Ectodermal cell (in vitro differentiated cells): ENCODE data around the gene NCOA4.
"Not testable (repeated sequence)": the region's sequence is repeated elsewhere in the genome, so short reads cannot be mapped to it uniquely, and the experiment has no call there.

Experiments used
- H3K27ac ChIP-seq: 2 replicates; pipeline ENCODE4 v1.7.0; 2013; ENCODE audit warnings: mild to moderate bottlenecking, low read depth, low read length; ENCODE audit not compliant: insufficient read depth, poor library complexity, severe bottlenecking
- H3K27me3 ChIP-seq: 2 replicates; pipeline ENCODE4 v1.7.0; 2013; ENCODE audit warnings: mild to moderate bottlenecking, low read length; ENCODE audit not compliant: insufficient read depth, control insufficient read depth, poor library complexity, severe bottlenecking
- H3K36me3 ChIP-seq: one replicate; pipeline ENCODE4 v1.7.0; 2013; ENCODE audit warnings: low read length; ENCODE audit not compliant: control insufficient read depth, insufficient read depth
- H3K4me1 ChIP-seq: one replicate; pipeline ENCODE4 v1.7.0; 2013; ENCODE audit warnings: low read length; ENCODE audit not compliant: control insufficient read depth, insufficient read depth
- H3K4me3 ChIP-seq: 2 replicates; pipeline ENCODE4 v1.7.0; 2013; ENCODE audit warnings: low read depth, low read length, control low read depth; ENCODE audit not compliant: insufficient read depth
- H3K9me3 ChIP-seq: 2 replicates; pipeline ENCODE4 v1.7.0; 2013; ENCODE audit warnings: mild to moderate bottlenecking, low read length, moderate library complexity; ENCODE audit not compliant: control insufficient read depth
- WGBS, 2 experiments: methylation state at CpG; one replicate each; pipeline ENCODE4 v1.1.7; 2013; ENCODE audit warnings: missing lambda C conversion rate in 2 of 2; 5-methylcytosine and 5-hydroxymethylcytosine counted together

Gene NCOA4

DNA sequence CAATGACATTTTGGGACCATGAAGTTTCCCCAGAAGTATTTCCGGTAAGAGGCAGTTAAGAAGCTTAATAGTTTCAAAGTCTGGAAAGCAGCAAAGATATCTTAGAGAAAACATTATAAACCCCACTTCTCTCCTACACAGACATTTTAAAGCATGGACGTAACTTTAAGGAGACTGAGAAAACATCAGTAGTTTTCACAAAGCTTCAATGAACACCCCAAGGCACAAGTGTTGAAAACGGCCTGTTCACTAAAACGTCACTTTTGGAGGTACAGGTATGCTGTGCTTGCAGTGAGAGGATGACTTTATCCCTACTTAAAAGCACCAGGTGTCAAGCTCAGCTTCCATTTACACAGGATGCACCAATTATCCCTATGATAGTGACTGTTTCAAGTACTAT is 25.0 kb downstream of the NCOA4 start:
- WGBS, 2 experiments = 88 to 95% methylated on average over 4 of the region's 4 CpGs
- Histone ChIP-seq H3K4me3 (no peak overlapping the region), H3K4me1 (no peaks in the 10 kb centered on the region), H3K27ac (peak overlapping the region; percentile 26), H3K36me3 (peaks cover 40% of the 10 kb centered on the region), H3K9me3 (no peaks in the 10 kb centered on the region), H3K27me3 (no peaks in the 10 kb centered on the region)

DNA sequence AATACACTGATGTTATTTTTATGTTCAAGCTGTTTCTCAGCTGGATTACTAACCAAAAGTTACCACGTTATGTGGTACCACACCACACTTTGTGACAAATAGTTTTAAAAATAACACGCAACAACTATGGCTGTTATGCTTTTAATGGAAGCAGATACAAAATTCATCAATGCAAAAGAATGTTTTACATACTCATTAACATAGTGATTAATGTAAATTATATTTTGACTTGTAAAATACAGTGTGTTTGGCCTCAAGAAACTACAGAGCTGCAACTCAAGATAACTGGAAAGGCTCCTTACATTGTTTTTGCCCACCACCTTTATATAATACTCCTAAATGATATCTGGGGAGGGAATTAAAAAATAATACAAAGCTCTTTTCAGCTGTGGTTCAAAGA is 25.5 kb downstream of the NCOA4 start:
- Histone ChIP-seq H3K9me3 (no peaks in the 10 kb centered on the region), H3K27me3 (no peaks in the 10 kb centered on the region), H3K27ac (no peak overlapping the region), H3K4me3 (no peak overlapping the region), H3K4me1 (no peaks in the 10 kb centered on the region), H3K36me3 (peaks cover 36% of the 10 kb centered on the region)
- WGBS, 2 experiments = 86 to 93% methylated on average over 2 of the region's 2 CpGs

DNA sequence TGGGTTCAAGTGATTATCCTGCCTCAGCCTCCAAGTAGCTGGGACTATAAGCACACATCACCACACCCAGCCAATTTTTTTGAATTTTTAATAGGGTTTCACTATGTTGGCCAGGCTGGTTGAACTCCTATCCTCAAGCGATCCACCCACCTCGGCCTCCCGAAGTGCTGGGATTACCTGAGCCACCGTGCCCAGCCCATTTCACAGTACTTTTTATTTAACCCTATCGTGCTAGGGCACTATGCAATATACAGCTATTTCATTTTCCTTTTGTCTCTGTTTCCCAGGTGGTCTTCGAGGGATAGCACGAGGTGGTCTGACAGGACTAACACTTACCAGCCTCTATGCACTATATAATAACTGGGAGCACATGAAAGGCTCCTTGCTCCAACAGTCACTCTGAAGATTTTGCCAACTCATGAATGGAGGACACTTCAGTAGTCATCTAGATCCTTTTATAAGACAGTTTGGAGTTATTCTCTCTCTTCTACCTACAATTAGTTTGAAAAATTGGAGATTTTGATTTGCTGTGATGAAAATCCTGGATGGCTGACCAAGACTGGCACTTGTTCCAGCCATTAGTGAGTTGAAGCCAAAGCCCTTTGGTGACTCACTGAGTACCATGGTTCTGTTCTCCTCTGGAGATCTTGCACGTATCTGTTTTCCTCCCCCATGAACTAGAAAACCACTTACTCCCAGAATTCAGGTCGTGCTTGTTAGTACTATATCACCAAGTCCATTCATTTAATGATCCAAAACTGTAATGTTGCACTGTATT is 27.3 kb downstream of the NCOA4 start:
- Histone ChIP-seq H3K27me3 (no peaks in the 10 kb centered on the region), H3K4me1 (no peaks in the 10 kb centered on the region), H3K36me3 (peaks cover 36% of the 10 kb centered on the region), H3K27ac (no peak overlapping the region), H3K4me3 (no peak overlapping the region), H3K9me3 (no peaks in the 10 kb centered on the region)
- 93 to 95% methylated on average over 9 of the region's 9 CpGs for WGBS, 2 experiments

DNA sequence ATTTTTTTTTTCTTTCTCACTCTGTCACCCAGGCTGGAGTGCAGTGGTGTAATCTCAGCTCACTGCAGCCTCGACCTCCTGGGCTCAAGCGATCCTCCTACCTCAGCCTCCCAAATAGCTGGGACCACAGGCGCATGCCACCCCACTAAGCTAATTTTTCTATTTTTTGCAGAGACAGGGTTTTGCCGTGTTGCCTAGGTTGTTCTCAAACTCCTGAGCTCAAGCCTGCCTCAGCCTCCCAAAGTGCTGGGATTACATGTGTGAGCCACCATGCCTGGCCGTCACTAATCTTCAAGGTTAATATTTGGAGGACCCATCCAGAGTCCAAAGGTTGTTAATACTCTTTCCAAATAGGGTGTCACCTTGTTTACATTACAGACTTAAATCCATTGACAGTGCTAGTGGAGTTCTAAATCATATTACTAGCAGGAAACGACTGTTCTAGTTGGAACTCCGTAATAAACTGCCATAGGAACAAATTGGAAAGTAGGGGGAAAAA is 28.2 kb downstream of the NCOA4 start:
- 93% methylated on average over 7 of the region's 7 CpGs for WGBS, 2 experiments
- H3K27ac ChIP-seq, H3K9me3 ChIP-seq, H3K4me3 ChIP-seq, H3K4me1 ChIP-seq, H3K27me3 ChIP-seq: not testable (repeated sequence)
- peaks cover 40% of the 10 kb centered on the region for H3K36me3 ChIP-seq

DNA sequence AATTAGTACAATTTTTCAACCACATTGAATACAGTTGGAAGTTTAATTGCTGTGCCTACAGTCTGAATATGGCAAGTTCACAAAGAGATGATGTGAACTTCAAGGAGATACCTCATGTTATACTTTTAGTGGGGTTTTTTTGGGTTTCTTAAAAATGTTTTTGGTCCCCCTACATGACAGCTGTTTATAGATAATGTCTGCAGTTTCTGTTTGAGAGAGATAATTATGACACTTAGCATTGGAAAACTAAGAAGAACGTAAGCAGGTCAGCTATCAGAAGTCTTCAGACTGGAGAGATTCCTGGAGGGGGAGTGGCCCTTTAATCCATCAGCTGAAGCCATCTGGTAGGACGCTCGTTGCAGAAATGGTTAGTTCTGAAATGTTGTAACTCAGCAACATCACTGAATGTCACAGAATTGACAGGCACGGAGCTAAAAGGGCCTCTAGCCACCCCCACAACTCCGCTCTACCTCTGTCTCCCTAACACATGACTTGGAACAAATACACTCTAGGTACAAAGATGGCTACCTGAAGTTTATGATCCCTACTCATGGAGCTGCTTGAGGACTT is 29.2 kb downstream of the NCOA4 start:
- H3K27ac ChIP-seq = no peak overlapping the region
- 93 to 98% methylated on average over 5 of the region's 5 CpGs for WGBS, 2 experiments

DNA sequence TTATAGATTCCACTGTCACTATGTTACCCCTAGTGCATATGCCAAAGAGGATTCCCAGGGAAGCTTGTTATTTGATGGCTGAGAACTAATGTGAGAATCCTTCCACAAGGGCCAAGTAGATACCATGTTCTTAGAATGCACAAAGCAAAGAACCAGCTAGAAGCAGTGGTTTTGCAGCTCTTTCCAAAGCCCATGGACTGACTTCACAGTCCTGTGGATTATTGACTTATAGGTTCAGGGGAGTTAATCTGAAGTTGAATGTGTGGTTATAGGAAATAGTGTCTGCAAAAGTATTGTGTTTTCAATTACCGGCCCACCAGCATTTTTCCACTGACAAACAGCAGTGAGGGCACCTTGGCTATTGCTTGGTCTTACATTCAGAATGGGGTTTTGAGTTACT is 29.9 kb downstream of the NCOA4 start:
- peaks cover 37% of the 10 kb centered on the region for H3K36me3 ChIP-seq
- no peaks in the 10 kb centered on the region for H3K27me3 ChIP-seq
- H3K4me1 ChIP-seq = no peaks in the 10 kb centered on the region
- WGBS, 2 experiments = 90 to 100% methylated on average over 1 of the region's 1 CpG
- no peak overlapping the region for H3K27ac ChIP-seq
- H3K4me3 ChIP-seq = no peak overlapping the region
- no peaks in the 10 kb centered on the region for H3K9me3 ChIP-seq

More for the DNA sequence above, 29.2 kb downstream of the NCOA4 start:
- Histone ChIP-seq H3K4me3 (no peak overlapping the region), H3K36me3 (peaks cover 37% of the 10 kb centered on the region), H3K9me3 (no peaks in the 10 kb centered on the region), H3K4me1 (no peaks in the 10 kb centered on the region), H3K27me3 (no peaks in the 10 kb centered on the region)

DNA sequence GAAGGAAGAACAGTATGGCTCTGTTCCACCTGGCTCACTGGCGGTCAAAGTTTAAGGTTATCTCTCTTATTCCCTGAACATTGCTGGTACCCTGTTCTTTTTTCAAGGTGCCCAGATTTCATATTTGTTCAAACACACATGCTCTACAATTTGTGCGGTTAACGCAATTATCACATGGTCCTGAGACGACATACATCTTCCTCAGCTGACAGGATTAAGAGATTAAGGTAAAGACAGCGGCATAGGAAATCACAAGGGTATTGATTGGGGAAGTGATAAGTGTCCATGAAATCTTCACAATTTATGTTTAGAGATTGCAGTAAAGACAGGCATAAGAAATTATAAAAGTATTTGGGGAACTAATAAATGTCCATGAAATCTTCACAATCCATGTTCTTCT is 30.5 kb downstream of the NCOA4 start:
- H3K9me3 ChIP-seq, H3K4me3 ChIP-seq, H3K27ac ChIP-seq, H3K4me1 ChIP-seq, H3K27me3 ChIP-seq: not testable (repeated sequence)
- H3K36me3 ChIP-seq = peaks cover 33% of the 10 kb centered on the region
- 92 to 98% methylated on average over 5 of the region's 5 CpGs for WGBS, 2 experiments

DNA sequence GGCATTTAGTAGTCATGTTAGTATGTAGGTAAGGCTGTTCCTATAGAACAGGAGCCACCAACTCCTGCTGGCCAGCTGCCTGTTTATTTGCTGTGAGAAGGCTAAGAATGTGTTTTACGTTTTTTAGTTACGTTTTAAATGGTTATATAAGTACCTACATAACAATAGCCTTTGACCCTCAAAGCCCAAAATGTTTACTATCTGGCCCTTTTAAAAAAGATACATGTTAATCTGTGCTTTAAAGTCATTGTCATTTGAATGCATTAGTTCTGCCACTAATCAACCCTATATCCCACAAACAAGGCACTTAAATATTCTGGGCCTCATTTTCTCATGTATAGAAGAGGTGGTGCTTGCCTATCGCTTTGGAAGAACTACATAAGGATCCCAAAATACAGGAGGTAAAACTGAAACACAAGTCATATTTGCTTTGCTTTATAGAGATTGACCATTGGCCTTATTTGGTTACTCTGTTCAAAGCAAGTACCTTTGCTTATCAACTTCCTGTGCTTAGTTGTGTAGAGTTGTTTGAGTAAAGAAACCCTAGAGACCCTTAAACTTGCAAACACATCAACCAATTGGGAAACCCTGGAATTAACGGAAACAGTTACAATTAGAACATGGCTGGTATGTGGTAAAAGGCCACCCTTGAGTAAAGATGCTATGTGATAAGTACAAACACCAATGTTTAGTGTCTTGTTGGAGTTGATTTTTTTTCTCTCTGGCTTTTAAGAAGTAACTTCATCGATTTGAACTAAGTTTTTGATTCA is 32.2 kb downstream of the NCOA4 start:
- H3K36me3 ChIP-seq = peaks cover 24% of the 10 kb centered on the region
- no peak overlapping the region for H3K4me3 ChIP-seq
- no peak overlapping the region for H3K27ac ChIP-seq
- 94 to 96% methylated on average over 3 of the region's 5 CpGs for WGBS, 2 experiments
- H3K9me3 ChIP-seq = no peaks in the 10 kb centered on the region
- no peaks in the 10 kb centered on the region for H3K27me3 ChIP-seq
- H3K4me1 ChIP-seq = no peaks in the 10 kb centered on the region

DNA sequence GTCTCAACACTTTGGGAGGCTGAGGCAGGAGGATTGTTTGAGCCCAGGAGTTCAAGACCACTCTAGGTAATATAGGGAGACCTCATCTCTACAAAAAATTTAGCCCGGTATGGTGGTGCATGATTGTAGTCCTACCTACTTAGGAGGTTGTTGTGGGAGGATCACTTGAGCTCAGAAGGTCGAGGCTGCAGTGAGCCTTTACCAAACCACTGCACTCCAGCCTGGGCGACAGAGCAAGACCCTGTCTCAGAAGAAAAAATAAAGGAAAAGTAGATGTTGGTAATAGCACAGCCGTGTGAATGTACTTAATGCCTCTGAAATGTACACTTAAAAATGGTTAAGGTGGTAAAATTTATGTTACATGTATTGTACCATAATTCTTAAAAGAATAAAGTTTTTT is 32.9 kb downstream of the NCOA4 start:
- Histone ChIP-seq H3K4me3 (no peak overlapping the region), H3K4me1 (no peaks in the 10 kb centered on the region), H3K36me3 (peaks cover 17% of the 10 kb centered on the region), H3K9me3 (no peaks in the 10 kb centered on the region), H3K27ac (no peak overlapping the region), H3K27me3 (no peaks in the 10 kb centered on the region)
- 87 to 91% methylated on average over 4 of the region's 4 CpGs for WGBS, 2 experiments

DNA sequence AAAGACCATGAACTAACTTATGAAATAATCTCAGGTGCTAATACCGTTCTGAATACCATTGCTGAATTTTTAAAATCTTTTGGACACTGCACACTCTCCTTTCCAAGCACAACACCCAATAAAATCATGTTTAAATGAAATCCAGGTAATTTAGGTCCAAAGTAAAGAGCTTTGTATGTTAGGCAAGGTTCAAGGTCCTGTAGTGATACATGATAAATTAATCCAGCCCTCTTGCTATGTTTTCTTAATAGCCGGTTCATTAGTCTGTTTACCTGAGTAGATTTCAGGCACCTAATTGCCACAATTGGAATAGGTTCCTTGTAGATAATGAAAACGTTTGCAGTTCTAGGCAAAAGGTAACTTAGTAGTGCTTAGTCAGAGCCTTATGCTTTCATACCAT is 44.8 kb downstream of the NCOA4 start:
- H3K4me1 ChIP-seq, H3K27ac ChIP-seq, H3K4me3 ChIP-seq, H3K36me3 ChIP-seq, H3K27me3 ChIP-seq, H3K9me3 ChIP-seq: not testable (repeated sequence)
- WGBS, 2 experiments = 89 to 98% methylated on average over 2 of the region's 3 CpGs
